ENCODE measurements around the gene GANAB.

GRCh38 chr11:62612366-62613290 lies 33.8 kb downstream of the GANAB start, which contains the start of the genes EML3 and ROM1:
- TF ChIP-seq CTCF (IDR thresholded peaks at IDR 0.05) (peak; percentile 91 to 100 (median 95)), POLR2A (IDR thresholded peaks at IDR 0.05) (peak in 1 of 2 donors; percentile 12)
